Measurements from ENCODE around the gene SMIM32. TPM values are rescaled to one million over a fixed set of nuclear protein-coding genes. Genes with fewer than 3 reads are reported as not detected.
A peak's percentile ranks its signal among the peaks of the same experiment; 100 is the strongest.

Gene SMIM32
- total RNA-seq: not detected

GRCh38 chr5:136192526-136193321 lies at the start of gene SMIM32:
Gene SMIM32 (minus strand): TSS chr5:136193162. CDS start chr5:136192524, 638 bp downstream.
- no peaks in the 10 kb centered on the region for H3K9me3 ChIP-seq
- H3K4me1 ChIP-seq: peaks cover 19 to 29% (median 20%) of the 10 kb centered on the region in 4 donors
- peaks cover 0 to 7% (median 0%) of the 10 kb centered on the region in 4 donors for H3K36me3 ChIP-seq
- ATAC-seq (ENCODE audit: low FRiP score in 2 of 2) (peak in 1 of 2 donors; percentile 18), DNase-seq (peak in 1 of 2 donors; percentile 86)
- WGBS, 2 donors: 1% methylated on average over 16 to 36 of the region's 81 CpGs
- TF ChIP-seq, protein P1, sequence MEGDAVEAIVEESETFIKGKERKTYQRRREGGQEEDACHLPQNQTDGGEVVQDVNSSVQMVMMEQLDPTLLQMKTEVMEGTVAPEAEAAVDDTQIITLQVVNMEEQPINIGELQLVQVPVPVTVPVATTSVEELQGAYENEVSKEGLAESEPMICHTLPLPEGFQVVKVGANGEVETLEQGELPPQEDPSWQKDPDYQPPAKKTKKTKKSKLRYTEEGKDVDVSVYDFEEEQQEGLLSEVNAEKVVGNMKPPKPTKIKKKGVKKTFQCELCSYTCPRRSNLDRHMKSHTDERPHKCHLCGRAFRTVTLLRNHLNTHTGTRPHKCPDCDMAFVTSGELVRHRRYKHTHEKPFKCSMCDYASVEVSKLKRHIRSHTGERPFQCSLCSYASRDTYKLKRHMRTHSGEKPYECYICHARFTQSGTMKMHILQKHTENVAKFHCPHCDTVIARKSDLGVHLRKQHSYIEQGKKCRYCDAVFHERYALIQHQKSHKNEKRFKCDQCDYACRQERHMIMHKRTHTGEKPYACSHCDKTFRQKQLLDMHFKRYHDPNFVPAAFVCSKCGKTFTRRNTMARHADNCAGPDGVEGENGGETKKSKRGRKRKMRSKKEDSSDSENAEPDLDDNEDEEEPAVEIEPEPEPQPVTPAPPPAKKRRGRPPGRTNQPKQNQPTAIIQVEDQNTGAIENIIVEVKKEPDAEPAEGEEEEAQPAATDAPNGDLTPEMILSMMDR (IDR thresholded peaks at IDR 0.05): no peak
- TF ChIP-seq EP300 (IDR thresholded peaks at IDR 0.05) (no peak), POLR2AphosphoS5 (IDR thresholded peaks at IDR 0.05) (no peak)
- peak within 1 kb of the TSS in 3 of 4 donors; percentile 15 to 37 (median 36) for H3K4me3 ChIP-seq
- no peak within 1 kb of the TSS for H3K27ac ChIP-seq
- H3K27me3 ChIP-seq: peaks cover 0 to 23% (median 11%) of the 10 kb centered on the region in 4 donors

DNA sequence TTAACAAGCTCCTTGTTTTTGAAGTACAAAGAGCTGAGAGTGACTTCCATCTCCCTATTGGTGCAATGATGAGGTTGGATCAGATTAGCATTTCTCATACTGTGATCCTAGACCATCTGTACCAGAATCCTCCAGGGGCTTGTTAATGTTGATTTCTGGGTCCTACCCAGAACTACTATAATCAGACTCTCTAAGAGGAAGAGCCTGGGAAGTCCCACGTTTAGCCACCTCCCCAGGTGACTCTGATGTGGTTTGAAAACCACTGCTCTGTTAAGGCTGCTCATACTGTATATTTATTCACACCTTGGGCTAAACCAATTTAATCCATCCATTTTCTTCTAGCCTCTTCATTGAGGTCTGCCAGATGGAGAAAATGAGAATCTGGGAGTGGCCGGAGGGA lies 49.6 kb upstream of the SMIM32 start:
- no peaks in the 10 kb centered on the region for H3K27me3 ChIP-seq
- WGBS, 2 donors: 65 to 69% methylated on average over 2 of the region's 2 CpGs
- H3K27ac ChIP-seq: no peak overlapping the region
- no peak overlapping the region for H3K4me3 ChIP-seq
- H3K36me3 ChIP-seq: no peaks in the 10 kb centered on the region
- no peaks in the 10 kb centered on the region for H3K9me3 ChIP-seq
- DNase-seq (no peak), ATAC-seq (ENCODE audit: low FRiP score in 2 of 2) (no peak)
- no peaks in the 10 kb centered on the region for H3K4me1 ChIP-seq
- TF ChIP-seq EP300 (IDR thresholded peaks at IDR 0.05) (no peak), POLR2A (IDR thresholded peaks at IDR 0.05) (no peak), POLR2AphosphoS5 (IDR thresholded peaks at IDR 0.05) (no peak)
- TF ChIP-seq, protein P1 (IDR thresholded peaks at IDR 0.05): no peak

DNA sequence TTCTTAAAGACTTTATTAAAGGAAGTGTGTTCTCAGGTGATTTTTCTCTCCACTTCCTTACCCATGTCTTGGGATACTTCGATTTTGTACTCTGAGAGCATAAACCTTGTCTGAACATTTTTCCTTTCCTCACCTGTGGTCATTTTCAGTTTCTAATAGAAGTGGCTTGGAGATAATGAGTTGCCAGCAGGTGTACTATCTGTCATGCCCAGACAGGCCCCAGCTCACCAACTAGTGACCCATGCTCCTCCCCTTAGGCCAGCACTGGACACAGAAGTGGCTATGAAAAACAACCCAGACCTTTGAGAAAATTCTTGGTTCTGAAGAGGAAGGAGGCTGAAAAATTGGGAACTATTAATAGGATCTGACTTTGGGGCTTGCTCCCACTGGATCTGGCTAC lies 49.2 kb upstream of the SMIM32 start:
- TF ChIP-seq POLR2AphosphoS5 (IDR thresholded peaks at IDR 0.05) (no peak), POLR2A (IDR thresholded peaks at IDR 0.05) (no peak)
- TF ChIP-seq, protein P1 (IDR thresholded peaks at IDR 0.05): no peak
- H3K4me1 ChIP-seq: no peaks in the 10 kb centered on the region
- H3K36me3 ChIP-seq: no peaks in the 10 kb centered on the region
- H3K27me3 ChIP-seq: no peaks in the 10 kb centered on the region
- no peak overlapping the region for H3K4me3 ChIP-seq
- WGBS, 2 donors: 52 to 63% methylated on average over 1 of the region's 1 CpG
- no peak overlapping the region for H3K27ac ChIP-seq
- ATAC-seq (ENCODE audit: low FRiP score in 2 of 2): no peak
- no peak for DNase-seq
- H3K9me3 ChIP-seq: no peaks in the 10 kb centered on the region

GRCh38 chr5:136240894-136241293 lies 47.9 kb upstream of the SMIM32 start:
- no peak overlapping the region for H3K4me3 ChIP-seq
- no peaks in the 10 kb centered on the region for H3K36me3 ChIP-seq
- H3K27ac ChIP-seq: no peak overlapping the region
- H3K4me1 ChIP-seq: no peaks in the 10 kb centered on the region
- H3K9me3 ChIP-seq: no peaks in the 10 kb centered on the region
- DNase-seq: no peak
- TF ChIP-seq EP300 (IDR thresholded peaks at IDR 0.05) (no peak), POLR2A (IDR thresholded peaks at IDR 0.05) (no peak)
- no peak for ATAC-seq (ENCODE audit: low FRiP score in 2 of 2)
- no peaks in the 10 kb centered on the region for H3K27me3 ChIP-seq
- 83 to 84% methylated on average over 4 of the region's 4 CpGs for WGBS, 2 donors

DNA sequence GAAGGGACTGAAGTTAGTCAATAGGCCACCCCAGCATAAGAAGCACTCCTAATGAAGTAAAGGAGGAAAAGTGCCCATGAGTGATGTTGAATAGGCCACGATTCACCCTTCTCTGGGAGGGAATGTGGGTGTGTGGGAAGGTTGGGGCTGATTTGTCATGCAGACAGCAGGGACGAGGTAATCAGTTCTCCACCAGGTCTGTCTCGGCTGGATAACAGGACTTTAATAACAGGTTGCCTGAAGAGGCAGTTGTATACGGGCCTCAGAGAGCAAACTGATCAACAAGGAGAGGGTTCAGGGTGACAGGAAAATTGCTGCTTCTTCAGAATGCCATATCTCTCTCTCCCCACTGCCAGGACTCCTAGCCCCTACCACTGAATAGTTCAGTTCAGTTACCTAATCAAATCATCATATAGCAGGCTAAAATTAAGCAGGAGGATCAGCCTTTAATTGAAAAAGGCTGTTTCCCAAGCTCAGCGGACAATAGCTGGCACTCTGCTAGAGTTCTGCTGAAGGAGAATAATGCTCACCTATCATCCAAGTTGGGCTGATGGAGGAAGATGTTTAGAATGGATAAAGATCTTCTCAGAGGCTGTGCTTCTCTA lies 43.6 kb upstream of the SMIM32 start:
- ATAC-seq (ENCODE audit: low FRiP score in 2 of 2): no peak
- TF ChIP-seq POLR2A (IDR thresholded peaks at IDR 0.05) (no peak), POLR2AphosphoS5 (IDR thresholded peaks at IDR 0.05) (no peak), EP300 (IDR thresholded peaks at IDR 0.05) (no peak)
- TF ChIP-seq, protein P1 (IDR thresholded peaks at IDR 0.05): no peak
- WGBS, 2 donors: 42 to 51% methylated on average over 5 of the region's 5 CpGs

More for the DNA sequence above, 43.6 kb upstream of the SMIM32 start:
- H3K27me3 ChIP-seq: no peaks in the 10 kb centered on the region
- no peaks in the 10 kb centered on the region for H3K9me3 ChIP-seq
- no peak overlapping the region for H3K4me3 ChIP-seq
- no peak for DNase-seq
- H3K4me1 ChIP-seq: no peaks in the 10 kb centered on the region
- no peaks in the 10 kb centered on the region for H3K36me3 ChIP-seq
- no peak overlapping the region for H3K27ac ChIP-seq

All from upper lobe of left lung (tissue), 6 donors.